GM21529 (cell line): ENCODE data around the gene HOXA7.

Experiments
- ATAC-seq: cut with Tn5 transposase; IDR thresholded peaks from one replicate; pipeline ENCODE4 v1.9.1; 2021; ENCODE audit not compliant: unreplicated experiment

HOXA7 gene

DNA sequence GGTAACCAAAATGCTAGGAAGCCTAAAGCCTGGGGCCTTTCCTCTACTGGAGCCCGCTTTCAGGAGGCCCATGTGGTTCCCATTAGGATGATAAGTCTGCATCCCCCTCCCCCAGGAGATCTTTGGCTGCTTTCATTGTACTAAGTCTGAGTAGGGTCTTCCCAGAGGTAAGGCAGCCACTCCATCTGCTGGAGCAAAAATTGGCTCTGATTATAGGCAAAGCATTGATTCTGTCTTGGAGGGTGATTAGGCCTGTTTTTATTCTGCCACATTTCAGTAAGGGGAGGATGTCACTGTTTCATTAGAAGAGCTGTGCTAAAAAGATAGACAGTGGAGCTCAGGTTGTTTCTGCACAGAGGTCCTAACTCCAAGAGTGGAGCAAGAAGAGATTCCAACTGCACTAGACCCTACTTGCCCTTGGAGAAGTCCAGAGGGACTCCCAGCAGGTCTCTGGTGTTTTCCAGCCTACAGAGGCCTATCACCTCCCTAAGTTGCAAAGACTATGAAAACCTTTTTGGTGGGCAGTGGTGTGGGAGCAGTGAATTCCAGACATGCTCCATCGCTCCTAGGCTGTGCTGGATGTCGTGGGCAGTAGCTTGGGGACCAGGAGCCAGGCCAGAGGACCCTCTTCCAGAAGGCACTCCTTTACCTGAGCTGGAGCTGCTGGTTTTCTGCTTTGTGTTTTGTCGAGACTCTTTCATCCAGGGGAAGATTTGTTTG, 46.8 kb downstream of the HOXA7 start:
- no peak for ATAC-seq

DNA sequence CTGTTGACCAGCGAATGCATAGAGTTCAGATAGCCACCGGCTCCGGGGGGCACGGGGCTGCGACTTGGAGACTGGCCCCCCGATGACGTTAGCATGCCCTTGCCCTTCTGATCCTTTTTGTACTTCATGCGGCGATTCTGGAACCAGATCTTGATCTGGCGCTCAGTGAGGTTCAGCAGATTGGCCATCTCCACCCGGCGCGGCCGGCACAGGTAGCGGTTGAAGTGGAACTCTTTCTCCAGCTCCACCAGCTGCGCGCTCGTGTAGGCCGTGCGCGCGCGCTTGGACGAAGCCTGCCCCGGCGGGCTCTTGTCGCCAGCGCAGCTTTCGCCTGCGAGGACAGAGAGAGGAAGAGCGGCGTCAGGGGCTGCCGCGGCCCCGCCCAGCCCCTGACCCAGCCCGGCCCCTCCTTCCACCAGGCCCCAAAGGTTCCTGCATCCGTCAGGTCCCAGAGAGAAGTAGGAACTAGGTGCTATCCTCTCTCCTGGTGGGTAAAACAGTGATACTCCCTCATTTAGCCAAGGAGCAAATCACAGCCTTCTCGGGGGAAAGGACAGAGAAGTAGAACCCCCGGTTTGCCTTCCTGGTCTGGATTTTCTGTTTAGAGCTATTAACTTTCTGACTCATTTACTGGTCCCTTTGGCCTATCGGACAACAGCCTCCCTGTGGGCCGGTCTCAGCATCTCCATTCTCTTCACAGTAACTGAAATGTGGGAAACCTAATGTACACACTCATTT, 47.9 kb downstream of the HOXA7 start:
- ATAC-seq = no peak

DNA sequence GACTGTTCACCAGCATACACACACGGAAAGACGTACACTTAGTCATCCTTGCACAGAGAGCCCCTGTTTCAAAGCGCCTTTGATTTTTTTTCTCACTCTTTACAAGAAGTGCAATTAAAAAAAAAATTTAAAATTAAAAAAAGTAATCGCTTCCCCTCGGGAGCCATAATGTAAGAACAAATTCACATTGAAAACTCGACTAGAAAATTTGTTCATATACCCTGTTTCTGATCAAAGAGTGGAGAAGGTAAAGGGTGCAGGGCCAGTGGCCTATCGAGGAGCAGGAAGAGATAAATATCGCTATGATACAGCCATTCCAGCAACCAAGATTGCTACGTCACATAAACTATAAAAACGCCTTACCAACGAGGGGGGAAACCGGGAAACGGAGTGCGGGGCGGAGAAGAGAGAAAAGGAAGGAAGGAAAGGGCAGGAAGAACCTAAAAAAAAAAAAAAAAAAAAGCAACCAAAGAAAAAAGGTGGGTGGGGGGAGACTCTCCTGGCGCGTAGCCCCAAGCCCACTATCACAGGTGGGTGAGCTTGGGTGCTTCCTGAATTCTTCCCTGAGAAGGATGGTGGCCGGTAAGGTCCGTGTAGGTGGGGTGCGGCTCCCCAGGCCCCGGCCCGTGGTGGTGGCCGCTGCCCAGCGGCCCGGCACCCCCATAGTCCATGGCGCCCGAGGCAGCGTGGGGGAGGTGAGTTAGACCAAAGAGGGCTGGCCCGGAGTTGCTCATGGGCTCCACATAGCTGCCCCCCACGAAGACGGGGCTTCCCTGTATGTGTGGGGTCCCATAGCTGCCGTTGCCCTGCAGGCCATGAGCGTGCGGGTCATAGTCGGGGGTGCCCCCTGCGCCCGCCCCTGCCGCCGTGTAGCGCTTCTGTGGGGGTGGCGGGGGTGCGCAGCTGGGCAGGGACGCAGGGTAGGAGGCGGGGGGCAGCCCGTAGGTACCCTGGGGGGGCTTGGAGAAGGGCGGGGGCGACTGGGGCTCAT, 48.8 kb downstream of the HOXA7 start:
- no peak for ATAC-seq

DNA sequence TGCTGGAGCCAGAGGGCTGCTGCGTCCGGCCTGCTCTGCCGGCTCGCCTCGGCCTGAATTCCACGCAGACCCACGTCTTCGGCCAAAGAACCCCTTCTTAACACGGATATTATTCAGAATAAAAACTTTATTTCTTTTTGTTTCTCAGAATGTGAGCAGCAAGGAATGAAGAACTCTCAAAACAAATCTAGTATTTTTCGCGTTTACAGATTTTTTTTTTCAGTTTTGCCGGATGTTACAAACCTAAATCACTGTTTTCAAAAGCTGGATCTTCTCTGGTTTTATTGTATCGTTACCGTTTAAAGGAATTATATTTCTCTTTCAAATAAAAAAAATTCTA, 49.6 kb downstream of the HOXA7 start:
- no peak for ATAC-seq

GRCh38 chr7:27106181-27106900, 50.1 kb downstream of the HOXA7 start:
- no peak for ATAC-seq

GRCh38 chr7:27105301-27106031, 51.0 kb downstream of the HOXA7 start:
- ATAC-seq = no peak

DNA sequence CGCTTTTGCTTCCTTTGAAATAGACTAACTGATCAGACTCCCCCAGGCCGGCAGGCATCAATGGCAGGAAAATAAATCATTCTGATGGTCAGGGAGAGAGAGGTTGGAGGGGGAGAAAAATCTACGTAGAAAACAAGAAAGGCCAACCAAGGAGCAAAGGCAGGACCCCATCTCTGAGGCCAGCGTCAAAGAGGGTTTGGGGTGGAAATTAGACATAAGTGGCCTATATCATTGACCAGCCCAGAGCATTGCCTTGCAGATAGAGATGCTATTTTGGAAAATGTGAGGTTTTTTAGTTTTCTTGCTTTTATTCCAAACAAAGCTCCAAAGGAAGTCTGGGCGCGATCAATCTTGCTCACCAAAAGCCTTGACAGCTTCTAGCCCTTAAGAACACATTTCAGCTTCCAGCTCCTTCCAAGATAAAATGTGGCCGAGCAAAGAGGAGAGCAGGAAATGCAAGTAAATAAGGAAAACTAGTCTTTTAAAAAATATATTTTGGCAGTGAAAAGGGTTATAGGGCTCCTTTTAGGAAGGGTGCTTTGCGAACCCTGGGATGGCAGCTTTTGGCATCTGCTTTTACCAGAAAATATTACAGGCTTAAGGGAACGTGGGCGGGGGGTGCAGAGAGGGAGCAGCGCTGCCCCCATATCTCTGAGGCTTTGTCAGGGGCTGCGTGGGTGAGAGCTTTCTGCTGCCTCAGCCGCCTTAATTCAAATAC, 52.0 kb downstream of the HOXA7 start:
- ATAC-seq = no peak
